HG03571 (cell line): ENCODE data around the gene GEMIN5.
"Not testable (repeated sequence)": the region's sequence is repeated elsewhere in the genome, so short reads cannot be mapped to it uniquely, and the experiment has no call there.

ENCODE experiments used
- ATAC-seq: cut with Tn5 transposase; IDR thresholded peaks from one replicate; pipeline ENCODE4 v1.9.1; 2021; ENCODE audit not compliant: unreplicated experiment

Gene GEMIN5, protein sequence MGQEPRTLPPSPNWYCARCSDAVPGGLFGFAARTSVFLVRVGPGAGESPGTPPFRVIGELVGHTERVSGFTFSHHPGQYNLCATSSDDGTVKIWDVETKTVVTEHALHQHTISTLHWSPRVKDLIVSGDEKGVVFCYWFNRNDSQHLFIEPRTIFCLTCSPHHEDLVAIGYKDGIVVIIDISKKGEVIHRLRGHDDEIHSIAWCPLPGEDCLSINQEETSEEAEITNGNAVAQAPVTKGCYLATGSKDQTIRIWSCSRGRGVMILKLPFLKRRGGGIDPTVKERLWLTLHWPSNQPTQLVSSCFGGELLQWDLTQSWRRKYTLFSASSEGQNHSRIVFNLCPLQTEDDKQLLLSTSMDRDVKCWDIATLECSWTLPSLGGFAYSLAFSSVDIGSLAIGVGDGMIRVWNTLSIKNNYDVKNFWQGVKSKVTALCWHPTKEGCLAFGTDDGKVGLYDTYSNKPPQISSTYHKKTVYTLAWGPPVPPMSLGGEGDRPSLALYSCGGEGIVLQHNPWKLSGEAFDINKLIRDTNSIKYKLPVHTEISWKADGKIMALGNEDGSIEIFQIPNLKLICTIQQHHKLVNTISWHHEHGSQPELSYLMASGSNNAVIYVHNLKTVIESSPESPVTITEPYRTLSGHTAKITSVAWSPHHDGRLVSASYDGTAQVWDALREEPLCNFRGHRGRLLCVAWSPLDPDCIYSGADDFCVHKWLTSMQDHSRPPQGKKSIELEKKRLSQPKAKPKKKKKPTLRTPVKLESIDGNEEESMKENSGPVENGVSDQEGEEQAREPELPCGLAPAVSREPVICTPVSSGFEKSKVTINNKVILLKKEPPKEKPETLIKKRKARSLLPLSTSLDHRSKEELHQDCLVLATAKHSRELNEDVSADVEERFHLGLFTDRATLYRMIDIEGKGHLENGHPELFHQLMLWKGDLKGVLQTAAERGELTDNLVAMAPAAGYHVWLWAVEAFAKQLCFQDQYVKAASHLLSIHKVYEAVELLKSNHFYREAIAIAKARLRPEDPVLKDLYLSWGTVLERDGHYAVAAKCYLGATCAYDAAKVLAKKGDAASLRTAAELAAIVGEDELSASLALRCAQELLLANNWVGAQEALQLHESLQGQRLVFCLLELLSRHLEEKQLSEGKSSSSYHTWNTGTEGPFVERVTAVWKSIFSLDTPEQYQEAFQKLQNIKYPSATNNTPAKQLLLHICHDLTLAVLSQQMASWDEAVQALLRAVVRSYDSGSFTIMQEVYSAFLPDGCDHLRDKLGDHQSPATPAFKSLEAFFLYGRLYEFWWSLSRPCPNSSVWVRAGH (N-terminal part only)

DNA sequence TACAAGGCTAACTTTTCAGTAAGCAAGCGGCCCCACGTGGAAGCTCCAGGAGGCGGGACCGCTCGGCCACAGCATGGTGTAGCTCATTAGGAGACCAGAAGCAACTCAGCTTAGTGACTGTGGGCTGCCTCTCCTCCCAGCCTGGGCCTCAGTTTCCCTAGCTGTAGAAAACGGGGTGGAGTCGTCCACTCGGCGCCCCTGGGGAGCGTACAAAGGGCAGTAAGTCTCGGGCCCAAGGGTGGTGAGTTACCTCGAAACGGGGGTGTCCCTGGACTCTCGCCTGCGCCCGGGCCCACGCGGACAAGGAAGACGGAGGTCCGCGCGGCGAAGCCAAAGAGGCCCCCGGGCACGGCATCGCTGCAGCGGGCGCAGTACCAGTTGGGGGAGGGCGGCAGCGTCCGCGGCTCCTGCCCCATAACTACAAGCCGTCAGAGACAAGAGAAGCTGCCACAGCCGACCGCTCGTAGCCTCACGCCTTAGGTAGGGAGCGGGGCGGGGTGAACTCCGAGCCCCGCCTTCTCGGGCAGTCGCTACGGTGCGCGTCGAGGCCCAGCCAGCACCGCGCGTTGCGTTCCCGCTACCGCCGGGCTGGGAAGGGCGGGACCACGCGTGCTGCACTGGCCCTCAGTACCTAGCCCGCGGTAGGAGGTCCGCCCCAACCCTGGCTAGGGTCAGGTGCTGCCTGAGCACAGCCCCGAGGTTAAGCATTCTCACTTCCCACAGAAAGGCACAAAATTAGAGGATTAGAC lies at the start of gene GEMIN5:
TSS of gene GEMIN5 (minus strand) at position 494 of the 749 bp plus-strand sequence. CDS start at position 416, 78 bp downstream.
- peak; percentile 81 for ATAC-seq

DNA sequence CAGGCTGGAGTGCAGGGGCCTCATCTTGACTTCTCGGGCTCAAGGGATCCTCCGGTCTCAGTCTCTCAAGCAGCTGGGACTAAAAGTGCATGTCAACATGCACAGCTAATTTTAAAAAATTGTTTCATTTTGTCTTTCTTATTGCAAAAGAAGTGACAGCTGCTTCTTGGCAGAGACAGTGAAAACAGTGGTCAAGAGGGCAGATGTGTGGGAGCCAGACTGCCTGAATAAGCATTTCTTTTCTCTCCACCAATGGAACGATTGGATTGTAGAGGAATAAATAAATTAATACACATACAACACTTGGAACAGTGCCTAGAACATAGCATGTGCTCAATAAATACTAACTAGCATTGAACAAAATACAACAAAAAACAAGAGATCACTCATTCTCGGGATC lies 48.1 kb upstream of the GEMIN5 start:
- ATAC-seq, result no peak

DNA sequence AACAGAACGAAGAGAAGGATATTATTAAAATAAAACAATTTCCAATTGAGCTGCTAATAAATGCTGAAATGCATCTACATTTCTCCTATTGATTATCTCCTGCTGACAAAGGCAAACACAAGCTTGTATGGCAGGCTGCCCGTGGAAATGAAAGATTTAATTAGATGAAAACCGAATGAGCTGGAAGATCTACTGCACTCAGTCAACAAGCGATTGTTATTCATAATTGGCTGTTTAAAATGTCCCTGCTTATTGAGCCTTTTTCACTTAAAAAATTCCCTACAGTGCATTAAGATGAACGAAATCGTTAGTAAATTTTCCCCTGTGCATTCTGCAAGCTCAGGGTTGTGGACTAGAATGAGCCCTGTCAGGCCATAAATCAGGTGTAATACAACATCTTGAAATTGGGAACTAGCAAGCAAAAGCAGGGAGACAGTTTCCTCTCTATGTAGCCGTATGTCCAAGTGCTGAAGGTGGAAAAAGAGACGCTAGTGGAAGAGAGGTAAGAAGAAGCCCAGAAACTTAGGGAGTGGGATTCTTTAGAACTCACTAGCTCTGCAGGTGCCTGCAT lies 47.0 kb upstream of the GEMIN5 start:
- no peak for ATAC-seq

DNA sequence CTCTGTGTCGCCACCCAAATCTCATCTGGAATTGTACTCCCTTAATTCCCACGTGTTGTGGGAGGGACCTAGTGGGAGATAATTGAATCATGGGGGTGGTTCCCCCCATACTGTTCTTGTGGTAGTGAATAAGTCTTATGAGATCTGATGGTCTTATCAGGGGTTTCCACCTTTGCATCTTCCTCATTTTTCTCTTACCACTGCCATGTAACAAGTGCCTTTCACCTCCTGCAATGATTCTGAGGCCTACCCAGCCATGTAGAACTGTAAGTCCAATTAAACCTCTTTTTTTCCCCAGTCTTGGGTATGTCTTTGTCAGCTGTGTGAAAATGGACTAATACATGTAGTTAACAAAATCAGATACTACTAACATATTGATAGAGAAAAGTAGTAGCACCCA lies 40.3 kb upstream of the GEMIN5 start:
- not testable (repeated sequence) for ATAC-seq

DNA sequence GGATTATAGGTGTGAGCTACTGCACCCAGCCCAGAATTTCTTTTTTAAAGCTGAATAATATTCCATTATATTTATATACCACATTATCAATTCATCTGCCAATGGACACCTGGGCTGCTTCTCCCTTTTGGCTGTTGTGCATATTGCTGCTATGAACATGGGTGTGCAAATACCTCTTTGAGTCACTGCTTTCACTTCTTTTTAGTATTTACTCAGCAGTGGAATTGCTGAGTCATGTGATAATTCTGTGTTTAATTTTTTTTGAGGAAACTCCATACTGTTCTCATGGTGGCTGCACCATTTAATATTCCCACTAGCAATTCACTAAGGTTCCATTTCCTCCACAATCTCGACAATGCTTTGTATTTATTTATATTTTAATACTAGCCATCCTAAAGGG lies 39.4 kb upstream of the GEMIN5 start:
- ATAC-seq, result no peak

DNA sequence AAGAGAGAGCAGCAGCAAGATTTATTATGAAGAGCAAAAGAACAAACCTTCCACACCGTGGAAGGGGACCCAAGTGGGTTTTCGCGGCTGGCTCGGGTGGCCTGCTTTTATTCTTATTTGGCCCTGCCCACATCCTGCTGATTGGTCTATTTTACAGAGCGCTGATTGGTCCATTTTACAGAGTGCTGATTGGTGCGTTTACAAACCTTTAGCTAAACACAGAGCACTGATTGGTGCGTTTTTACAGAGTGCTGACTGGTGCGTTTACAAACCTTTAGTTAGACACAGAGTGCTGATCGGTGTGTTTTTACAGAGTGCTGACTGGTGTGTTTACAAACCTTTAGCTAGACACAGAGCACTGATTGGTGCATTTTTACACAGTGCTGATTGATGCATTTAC lies 38.1 kb upstream of the GEMIN5 start:
- ATAC-seq, result not testable (repeated sequence)

DNA sequence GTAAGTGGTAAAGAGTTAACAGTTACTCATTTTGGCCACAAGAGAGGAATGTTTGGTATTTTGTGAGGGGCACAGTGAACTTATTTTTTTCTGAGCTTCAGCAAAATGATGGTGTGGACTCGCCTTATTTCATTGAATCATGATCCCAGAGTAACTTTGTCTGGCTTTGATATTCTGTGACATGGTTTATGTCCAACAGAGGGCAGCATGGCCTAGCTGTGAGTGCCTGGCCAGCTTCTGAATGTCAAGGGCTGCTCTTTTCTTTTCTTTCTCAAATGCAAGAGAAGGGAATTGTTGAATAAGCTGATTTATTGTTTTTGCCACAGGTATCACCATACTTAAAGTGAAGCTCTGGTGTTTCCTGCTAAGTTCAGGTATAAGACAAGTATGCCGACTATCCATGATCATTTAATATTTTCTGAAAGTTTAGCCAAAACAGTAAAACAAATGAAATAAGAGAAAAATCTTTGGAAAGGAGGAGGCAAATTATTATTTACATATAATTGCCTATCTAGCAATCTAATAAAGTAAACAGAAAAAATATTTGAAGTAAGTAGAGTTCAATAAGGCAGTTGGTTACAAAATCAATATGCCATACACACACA lies 34.6 kb upstream of the GEMIN5 start:
- no peak for ATAC-seq

DNA sequence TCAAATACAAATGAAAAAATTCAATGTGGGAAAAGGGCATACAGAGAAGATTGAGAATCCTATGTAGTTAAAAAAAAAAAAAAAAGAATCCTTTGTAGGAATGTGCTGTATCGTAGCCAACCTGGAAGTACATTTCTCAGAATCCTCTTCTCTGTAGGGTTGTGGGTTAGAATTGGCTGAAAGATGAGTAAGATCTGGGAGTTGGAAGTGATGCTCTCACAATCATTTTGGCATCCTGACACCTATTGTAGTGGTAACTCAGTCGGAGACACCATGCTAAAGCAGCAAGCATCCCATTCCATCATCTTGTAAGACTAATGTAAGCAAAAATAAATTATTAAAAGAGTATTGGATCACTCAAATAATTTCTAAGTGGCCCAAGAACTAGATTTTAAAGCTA lies 33.5 kb upstream of the GEMIN5 start:
- ATAC-seq, result no peak

DNA sequence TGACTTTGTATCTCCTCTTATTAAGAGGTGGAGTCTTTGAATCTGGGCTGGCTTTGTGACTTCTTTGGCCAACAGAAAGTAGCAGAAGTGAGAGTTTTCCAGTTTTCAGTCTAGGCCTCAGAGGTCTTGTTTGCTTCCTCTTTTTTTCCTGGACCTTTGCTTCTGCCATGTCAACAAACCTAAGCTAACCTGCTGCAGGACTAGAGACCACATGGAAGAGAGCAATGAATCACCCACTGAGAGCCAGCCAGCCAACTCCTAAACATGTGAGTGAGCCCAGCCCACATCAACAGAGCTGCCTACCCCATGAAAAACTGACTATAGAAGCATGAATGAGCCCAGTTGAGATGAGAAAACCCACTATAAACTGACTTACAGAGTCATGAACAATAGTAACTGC lies 32.7 kb upstream of the GEMIN5 start:
- no peak for ATAC-seq

DNA sequence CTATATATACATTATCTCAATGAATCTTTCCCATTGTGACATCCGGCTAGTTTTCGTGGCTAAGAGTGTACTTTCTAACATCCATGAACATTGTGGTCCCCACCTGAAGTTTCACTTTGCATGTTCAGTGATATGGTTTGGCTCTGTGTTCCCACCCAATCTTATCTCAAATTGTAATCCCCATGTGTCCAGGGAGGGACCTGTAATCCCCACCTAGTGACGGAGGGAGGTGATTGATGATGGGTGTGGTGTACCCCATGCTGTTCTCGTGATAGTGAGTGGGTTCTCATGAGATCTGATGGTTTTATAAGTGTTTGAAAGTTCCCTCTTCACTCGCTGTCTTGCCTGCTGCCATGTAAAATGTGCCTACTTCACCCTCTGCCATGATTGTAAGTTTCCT lies 30.9 kb upstream of the GEMIN5 start:
- no peak for ATAC-seq

DNA sequence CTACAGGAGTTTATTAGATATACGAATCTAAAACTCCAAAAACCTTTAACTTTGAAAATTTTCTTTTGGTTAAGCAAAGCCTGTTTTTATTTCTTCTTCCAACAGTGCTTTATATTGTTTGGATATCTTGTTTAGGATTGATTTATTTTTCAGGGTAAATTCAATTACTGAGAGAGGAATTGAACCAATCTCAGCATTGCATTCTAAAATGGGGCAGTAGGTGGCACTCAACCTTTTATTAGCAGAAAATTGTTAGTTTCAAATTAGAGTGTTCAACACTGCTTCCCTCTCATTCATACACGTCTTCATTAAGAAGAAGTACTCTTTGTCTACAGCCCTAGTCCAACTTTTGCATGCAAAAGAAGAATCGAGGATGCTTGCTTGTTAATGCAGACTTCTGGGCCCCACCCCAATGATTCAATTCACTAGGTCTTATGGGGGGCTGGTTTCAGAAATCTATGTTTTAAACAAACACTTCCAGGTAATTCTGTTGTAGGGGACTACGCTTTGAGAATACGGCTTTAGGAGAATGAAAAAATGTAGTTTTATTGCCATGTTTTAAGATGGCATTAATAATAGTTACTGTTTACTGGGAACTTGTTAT lies 29.5 kb upstream of the GEMIN5 start:
- no peak for ATAC-seq

DNA sequence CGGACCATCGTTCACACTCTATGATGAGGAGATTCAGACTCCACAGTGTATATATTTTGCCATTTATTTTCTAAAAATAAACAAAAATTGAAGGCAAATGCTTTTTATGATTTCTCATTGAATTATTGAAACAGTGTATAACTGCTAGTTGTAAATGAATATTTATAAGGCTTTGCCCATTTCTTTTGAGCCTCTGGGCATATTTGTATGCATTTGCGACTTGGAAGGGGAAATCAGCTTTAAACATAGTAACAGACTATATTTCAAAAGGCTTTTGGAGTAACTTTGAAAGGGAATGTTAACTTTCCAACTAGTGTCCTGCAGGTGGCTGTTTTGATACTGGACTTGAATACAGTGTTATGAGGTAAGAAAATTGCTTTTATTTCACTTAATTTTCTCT lies 28.9 kb upstream of the GEMIN5 start:
- no peak for ATAC-seq

DNA sequence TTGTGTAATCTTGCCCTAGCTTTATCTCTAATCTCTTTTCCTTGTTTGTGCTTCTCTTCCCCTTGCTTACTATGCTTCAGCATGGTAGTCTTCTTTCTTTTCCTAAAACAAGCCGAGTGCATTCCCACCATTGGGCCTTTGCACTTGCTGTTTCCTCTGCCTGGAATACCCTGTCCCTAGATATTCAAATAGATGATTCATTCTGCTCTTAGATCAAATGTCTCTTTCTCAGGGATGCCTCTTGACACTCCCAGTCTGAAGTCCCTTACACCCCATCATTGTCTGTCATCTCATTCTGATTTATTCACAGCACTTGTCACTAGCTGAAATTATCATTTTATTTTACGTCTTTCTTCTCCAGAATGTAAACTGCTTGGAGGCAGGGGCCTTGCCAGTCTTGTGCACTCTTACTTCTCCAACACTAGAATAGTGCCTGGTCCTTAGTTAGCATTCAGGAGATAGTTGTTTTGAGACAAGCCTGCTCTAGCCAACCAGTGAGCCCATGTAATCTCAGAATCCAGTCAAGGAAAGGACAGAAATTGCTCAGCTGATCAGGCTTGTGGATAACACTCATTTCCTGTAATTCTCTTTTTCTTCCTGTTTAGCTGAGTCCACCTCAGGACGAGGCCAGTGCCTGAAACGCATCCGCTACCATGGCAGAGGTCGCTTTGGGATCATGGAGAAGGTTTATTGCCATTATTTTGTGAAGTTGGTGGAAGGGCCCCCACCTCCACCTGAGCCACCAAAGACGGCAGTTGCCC lies 28.2 kb upstream of the GEMIN5 start:
- ATAC-seq, result no peak

DNA sequence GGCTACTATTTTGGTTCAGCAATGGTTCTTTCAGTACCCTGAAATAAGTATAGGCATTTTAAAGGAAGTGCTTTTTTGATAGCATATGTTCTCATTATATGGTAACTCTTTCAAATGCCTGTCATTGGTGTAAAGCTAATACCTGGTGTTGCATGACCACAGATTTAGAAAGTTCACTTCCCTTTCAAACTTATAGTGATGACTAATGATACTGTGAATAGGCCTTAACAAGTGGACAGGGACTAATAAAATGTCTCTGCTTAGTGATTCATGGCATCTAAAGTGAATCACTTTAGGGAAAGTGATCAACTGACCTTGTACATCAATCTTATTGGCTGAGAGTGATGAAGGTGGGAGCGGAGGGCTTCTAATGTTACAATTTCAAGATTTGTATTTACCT lies 24.5 kb upstream of the GEMIN5 start:
- ATAC-seq, result peak; percentile 95

DNA sequence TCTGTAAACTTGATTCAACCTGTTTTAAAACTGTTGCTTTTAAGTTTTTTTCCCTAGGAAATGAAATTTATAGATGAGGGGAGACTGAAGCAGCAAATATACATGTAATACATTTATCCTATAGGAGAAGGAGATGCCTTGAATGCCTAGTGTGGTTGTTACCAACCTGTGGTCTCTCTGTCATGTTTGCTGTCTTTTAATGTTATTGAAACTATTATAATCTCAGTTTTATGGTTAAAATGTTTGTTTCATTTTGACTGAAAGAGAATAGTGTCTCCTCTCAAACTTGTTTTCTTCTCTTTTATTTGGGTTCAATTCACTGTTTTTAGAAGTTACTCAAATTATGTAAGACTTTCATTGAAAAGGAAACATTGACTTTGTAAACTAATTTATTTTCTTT lies 18.7 kb upstream of the GEMIN5 start:
- ATAC-seq, result no peak

DNA sequence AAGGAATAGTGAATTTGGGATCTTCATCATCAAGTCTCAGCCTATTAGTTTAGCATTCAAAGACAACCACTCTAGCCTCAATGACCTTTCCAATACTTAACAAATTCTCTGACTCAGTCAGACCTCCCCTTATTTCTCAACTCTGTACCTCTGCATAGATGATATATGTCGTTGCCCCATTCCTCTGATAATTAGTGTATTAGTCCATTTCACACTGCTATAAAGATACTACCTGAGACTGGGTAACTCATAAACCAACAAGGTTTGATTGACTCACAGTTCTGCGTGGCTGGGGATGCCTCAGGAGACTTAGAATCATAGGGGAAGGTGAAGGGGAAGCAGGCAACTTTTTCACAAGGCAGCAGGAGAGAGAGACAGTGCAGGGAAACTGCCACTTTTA lies 11.8 kb upstream of the GEMIN5 start:
- ATAC-seq, result no peak

DNA sequence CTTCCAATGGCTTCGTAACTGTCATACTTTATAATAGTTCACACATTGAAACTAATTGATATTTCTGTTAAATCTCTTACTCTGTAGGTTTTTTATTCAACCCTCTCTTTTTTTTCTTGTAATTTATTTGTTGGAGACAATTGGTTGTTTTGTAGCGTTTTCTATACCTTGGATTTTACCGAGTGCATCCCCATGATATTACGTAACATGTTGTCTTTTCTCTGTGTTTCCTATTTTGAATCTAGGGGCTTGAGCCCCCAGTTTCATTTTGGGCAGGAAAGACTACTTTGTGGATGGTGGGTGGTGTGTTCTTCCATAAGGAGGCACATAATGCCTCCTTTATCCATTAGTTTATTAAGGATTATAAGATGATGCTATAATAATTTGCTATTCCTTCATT lies 10.3 kb upstream of the GEMIN5 start:
- no peak for ATAC-seq

DNA sequence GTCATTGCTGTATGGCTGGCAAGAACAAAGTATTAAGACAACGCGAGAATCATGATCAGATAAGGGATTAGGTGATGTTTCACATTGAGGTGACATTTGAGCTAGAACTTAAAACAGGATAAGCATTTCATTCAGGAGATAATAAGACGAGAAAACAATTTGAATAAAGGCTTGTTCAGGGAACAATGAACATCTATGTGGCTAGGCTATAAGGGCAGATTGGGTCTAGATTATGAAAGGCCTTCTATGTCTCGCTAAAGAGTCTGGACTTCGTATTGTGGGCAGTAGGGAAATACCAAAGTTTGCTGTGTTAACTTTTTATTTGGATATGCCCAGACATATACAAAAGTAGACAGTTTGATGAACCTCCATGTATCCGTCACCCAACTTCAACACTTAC lies 9.8 kb upstream of the GEMIN5 start:
- ATAC-seq, result no peak
